K562 (cell line): ENCODE data around the gene NEDD4. TPM values are rescaled to one million over a fixed set of nuclear protein-coding genes. Genes with fewer than 3 reads are reported as not detected.

ENCODE experiments used
- E2F6 ChIP-seq, 2 experiments: IDR thresholded peaks; 2 replicates each; pipeline ENCODE4 v1.6.1; 2011; ENCODE audit warnings: borderline replicate concordance in 1 of 2, control low read depth in 1 of 2, low read depth in 1 of 2, low read length in 1 of 2, mild to moderate bottlenecking in 1 of 2, mixed read lengths in 1 of 2, moderate library complexity in 1 of 2; ENCODE audit not compliant: insufficient read depth in 1 of 2, insufficient read length in 1 of 2, poor library complexity in 1 of 2, severe bottlenecking in 1 of 2; ENCODE audit errors: extremely low read depth in 1 of 2
- FOS ChIP-seq: IDR thresholded peaks from 3 replicates; pipeline ENCODE4 v1.6.1; 2011; ENCODE audit not compliant: insufficient read length; ENCODE audit errors: extremely low read depth
- HDAC8 ChIP-seq: fragments of 450-650 bp; IDR thresholded peaks from 2 replicates; pipeline ENCODE4 v1.6.1; 2016; ENCODE audit warnings: mild to moderate bottlenecking, missing genetic modification characterization, moderate library complexity, missing compliant biosample characterization
- KLF13 ChIP-seq: fragments of 450-650 bp; IDR thresholded peaks from 2 replicates; pipeline ENCODE4 v1.6.1; 2016; ENCODE audit warnings: missing genetic modification characterization, low read depth, mild to moderate bottlenecking, missing compliant biosample characterization, moderate library complexity, borderline replicate concordance
- NFE2 ChIP-seq: IDR thresholded peaks from 2 replicates; pipeline ENCODE4 v1.6.1; 2014; ENCODE audit warnings: antibody characterized with exemption, low read depth
- PHF20 ChIP-seq: fragments of 450-650 bp; IDR thresholded peaks from 2 replicates; pipeline ENCODE4 v1.6.1; 2018; ENCODE audit not compliant: partially characterized antibody
- RAD21 ChIP-seq, 2 experiments: fragments of 250-450 bp in 1 of 2; fragments of 450-650 bp in 1 of 2; sonication (Bioruptor Pico) in 1 of 2; formaldehyde crosslinking in 1 of 2; IDR thresholded peaks in 1 of 2; conservative IDR thresholded peaks in 1 of 2; 2 replicates each; pipeline versions ENCODE4 v1.4.0 to v1.8.0; 2020 to 2022; ENCODE audit warnings: mild to moderate bottlenecking in 2 of 2, moderate library complexity in 1 of 2
- TAF7 ChIP-seq: fragments of 450-650 bp; IDR thresholded peaks from 2 replicates; pipeline ENCODE4 v1.6.1; 2016; ENCODE audit warnings: missing genetic modification characterization, missing compliant biosample characterization
- TEAD2 ChIP-seq: fragments of 450-650 bp; IDR thresholded peaks from 2 replicates; pipeline ENCODE4 v1.6.1; 2016; ENCODE audit warnings: missing genetic modification characterization, control low read depth, missing compliant biosample characterization
- ZNF311 ChIP-seq: fragments of 250-450 bp; sonication (Bioruptor Pico); IDR thresholded peaks from 2 replicates; pipeline ENCODE4 v1.4.0; 2020; ENCODE audit warnings: mild to moderate bottlenecking, moderate library complexity
- ZNF354B ChIP-seq: fragments of 250-450 bp; sonication (Bioruptor Pico); IDR thresholded peaks from 2 replicates; pipeline ENCODE4 v1.4.0; 2020
- ZNF668 ChIP-seq: fragments of 250-450 bp; sonication (Bioruptor Pico); IDR thresholded peaks from 2 replicates; pipeline ENCODE4 v1.8.0; 2022; ENCODE audit warnings: mild to moderate bottlenecking, inconsistent platforms
- polyA plus RNA-seq, 8 experiments: library from polyadenylated mRNA; depleted of rRNA in 4 of 8; stranded (reverse) in 5 of 8; unstranded in 3 of 8; fragments of >200 nt; fragmentation: Nextera tagmentation in 2 of 8; fragmentation: Illumina TruSeq in 1 of 8; extraction: Ambion mirVana in 2 of 8; extraction: Trizol in 1 of 8; gene quantifications; 2 replicates each; pipeline versions ENCODE4 v1.2.1 to v1.2.3, GENCODE V29; 2011 to 2014; ENCODE audit warnings: inconsistent platforms in 1 of 8, missing spikeins in 1 of 8
- total RNA-seq, 7 experiments: library from RNA; depleted of rRNA in 6 of 7; stranded (reverse); fragments of >200 nt in 6 of 7; fragmentation: Illumina TruSeq in 2 of 7; extraction: Trizol in 2 of 7; gene quantifications; 2 replicates each; pipeline versions ENCODE4 v1.2.1 to v1.2.3, GENCODE V29; 2011 to 2021; ENCODE audit warnings: low replicate concordance in 1 of 7
- TF ChIP-seq, protein P1 (sequence below), 2 experiments: fragments of 200-800 bp in 1 of 2; sonication (Bioruptor generic) in 1 of 2; sonication (generic) in 1 of 2; formaldehyde crosslinking in 1 of 2; IDR thresholded peaks in 1 of 2; conservative IDR thresholded peaks in 1 of 2; 2 replicates each; pipeline versions ENCODE4 v1.5.0 to v1.6.1; 2016 to 2020; ENCODE audit warnings: missing compliant biosample characterization in 1 of 2, missing genetic modification characterization in 1 of 2, missing genetic modification reagents in 1 of 2
- TF ChIP-seq, protein P2 (sequence below): IDR thresholded peaks from 2 replicates; pipeline ENCODE4 v1.6.1; 2012; ENCODE audit warnings: low read depth, low read length, improper control_type of control experiment, borderline replicate concordance

The NEDD4 gene
- total and polyA plus RNA-seq, 9 of the 15 experiments (the other 6 are each of a cell fraction or from before 2014, with no cell fraction given): 7.2 to 23.7 (median 17.3) TPM

DNA sequence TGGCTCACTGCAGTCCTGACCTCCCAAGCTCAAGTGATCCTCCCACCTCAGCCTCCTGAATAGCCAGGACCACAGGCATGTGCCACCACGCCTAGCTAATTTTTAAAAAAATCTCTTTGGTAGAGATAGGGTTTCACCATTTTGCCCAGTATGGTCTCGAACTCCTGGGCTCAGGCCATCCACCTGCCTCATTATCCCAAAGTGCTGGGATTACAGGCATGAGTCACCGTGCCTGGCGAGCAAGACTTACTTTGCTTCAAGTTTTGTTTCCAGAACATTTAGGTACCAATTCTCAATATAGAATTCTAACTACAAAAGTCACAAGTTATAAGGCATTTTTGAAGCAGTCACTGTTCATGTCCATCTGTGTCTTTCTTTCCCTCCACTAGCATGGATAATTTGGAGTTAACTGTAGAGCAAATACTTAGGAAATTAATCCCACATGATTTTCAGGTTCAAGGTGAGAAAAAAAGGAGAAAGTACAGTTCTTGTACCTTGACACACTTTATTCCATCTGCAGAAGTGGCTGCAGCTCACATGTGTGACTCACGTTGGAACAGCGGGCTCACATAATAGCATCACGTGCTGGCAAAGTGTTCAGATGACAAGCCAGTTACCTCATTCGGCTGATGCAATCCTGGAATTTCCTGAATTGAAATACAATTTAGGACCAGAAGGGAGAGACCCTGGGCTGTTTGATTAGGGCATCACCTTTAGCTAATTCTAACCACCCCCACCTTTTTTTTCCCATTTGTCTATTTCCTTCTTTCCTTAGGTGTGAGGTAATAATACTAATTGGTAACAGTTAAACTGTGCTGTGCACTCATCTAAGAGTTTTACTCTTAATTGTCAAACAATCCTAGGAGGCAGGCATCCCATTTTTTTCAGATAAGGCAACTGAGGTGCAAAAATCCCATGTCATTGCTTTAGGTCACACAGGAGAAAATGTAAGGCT lies 46.9 kb upstream of the NEDD4 start (continued):
- TF ChIP-seq ZNF354B (CRISPR knock-in tag): peak; percentile 25; the same call in 1 of the 2 replicates
- TF ChIP-seq, protein P1, sequence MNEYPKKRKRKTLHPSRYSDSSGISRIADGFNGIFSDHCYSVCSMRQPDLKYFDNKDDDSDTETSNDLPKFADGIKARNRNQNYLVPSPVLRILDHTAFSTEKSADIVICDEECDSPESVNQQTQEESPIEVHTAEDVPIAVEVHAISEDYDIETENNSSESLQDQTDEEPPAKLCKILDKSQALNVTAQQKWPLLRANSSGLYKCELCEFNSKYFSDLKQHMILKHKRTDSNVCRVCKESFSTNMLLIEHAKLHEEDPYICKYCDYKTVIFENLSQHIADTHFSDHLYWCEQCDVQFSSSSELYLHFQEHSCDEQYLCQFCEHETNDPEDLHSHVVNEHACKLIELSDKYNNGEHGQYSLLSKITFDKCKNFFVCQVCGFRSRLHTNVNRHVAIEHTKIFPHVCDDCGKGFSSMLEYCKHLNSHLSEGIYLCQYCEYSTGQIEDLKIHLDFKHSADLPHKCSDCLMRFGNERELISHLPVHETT (CRISPR knock-in tag; conservative IDR thresholded peaks at IDR 0.05 in 1 of 2, IDR thresholded peaks at IDR 0.05 in 1 of 2): peak in 1 of 2 experiments; percentile 48; a peak in 1 of 4 replicates
- TF ChIP-seq TEAD2: peak; percentile 40; the same call in 1 of the 2 replicates
- no peak for TF ChIP-seq PHF20
- TF ChIP-seq, protein P2, sequence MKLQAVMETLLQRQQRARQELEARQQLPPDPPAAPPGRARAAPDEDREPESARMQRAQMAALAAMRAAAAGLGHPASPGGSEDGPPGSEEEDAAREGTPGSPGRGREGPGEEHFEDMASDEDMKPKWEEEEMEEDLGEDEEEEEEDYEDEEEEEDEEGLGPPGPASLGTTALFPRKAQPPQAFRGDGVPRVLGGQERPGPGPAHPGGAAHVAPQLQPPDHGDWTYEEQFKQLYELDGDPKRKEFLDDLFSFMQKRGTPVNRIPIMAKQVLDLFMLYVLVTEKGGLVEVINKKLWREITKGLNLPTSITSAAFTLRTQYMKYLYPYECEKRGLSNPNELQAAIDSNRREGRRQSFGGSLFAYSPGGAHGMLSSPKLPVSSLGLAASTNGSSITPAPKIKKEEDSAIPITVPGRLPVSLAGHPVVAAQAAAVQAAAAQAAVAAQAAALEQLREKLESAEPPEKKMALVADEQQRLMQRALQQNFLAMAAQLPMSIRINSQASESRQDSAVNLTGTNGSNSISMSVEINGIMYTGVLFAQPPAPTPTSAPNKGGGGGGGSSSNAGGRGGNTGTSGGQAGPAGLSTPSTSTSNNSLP: peak; percentile 30; the same call in 1 of the 2 replicates
- no peak for TF ChIP-seq NFE2
- 0 out of 2 replicates have a peak, but pooled peaks have one; percentile 16 for TF ChIP-seq ZNF311 (CRISPR knock-in tag)
- TF ChIP-seq HDAC8 (tag): peak; percentile 76; the same call in 1 of the 2 replicates
- peak; percentile 5 for TF ChIP-seq FOS
- peak; percentile 5; the same call in 1 of the 2 replicates for TF ChIP-seq ZNF668 (CRISPR knock-in tag)
- TF ChIP-seq TAF7 (tag): 0 out of 2 replicates have a peak, but pooled peaks have one; percentile 30
- TF ChIP-seq E2F6 (IDR thresholded peaks at IDR 0.05; ENCODE audit: borderline replicate concordance in 1 of 2, extremely low read depth in 1 of 2, insufficient read depth in 1 of 2, insufficient read length in 1 of 2, low read depth in 1 of 2, low read length in 1 of 2, poor library complexity in 1 of 2, severe bottlenecking in 1 of 2): peak in 1 of 2 experiments; percentile 59
- TF ChIP-seq KLF13 (tag): no peak
- peak in 1 of 2 experiments; percentile 33; a peak in 2 of 4 replicates for TF ChIP-seq RAD21 (CRISPR knock-in tag; conservative IDR thresholded peaks at IDR 0.05 in 1 of 2, IDR thresholded peaks at IDR 0.05 in 1 of 2)
